K562 (cell line): ENCODE results near the gene SMAD4. TPM values are rescaled to one million over a fixed set of nuclear protein-coding genes. Genes with fewer than 3 reads are reported as not detected.

Experiments
- ATAC-seq: fragments of 200-7000 bp; cut with Tn5 transposase; 3 replicates; pipeline ENCODE4 v1.9.1; 2020; ENCODE audit warnings: moderate library complexity
- BruUV-seq: library from RNA; stranded (reverse); fragments of 400-500 nt; replicated peaks from 2 replicates; lab custom pipeline; 2021; lab: Mats Ljungman, UMichigan
- CTCF ChIA-PET: fragments of 300-600 bp; formaldehyde crosslinking; extraction: SDS; loops from one replicate; lab custom pipeline; 2021; ENCODE audit warnings: low intra/inter-chr PET ratio; lab: Yijun Ruan, JAX
- POLR2A ChIA-PET: fragments of 300-600, 350-650 bp; sonication (Branson Sonifier 250); formaldehyde crosslinking; extraction: SDS; loops from one replicate; lab custom pipeline; 2021; ENCODE audit warnings: antibody characterized with exemption, inconsistent platforms; lab: Yijun Ruan, JAX
- DNase-seq, 4 experiments: peaks; one replicate each; pipeline versions ENCODE4 v3.0.0 to v3.0.0-alpha.2; 2011 to 2018; ENCODE audit warnings: low spot score in 3 of 4, mixed read lengths in 3 of 4; ENCODE audit errors: extremely low read depth in 1 of 4
- FAIRE-seq: peaks from 2 replicates; lab custom pipeline; 2011; peaks lifted over from hg19 to GRCh38; lab: Jason Lieb, UNC
- H2AFZ ChIP-seq: 2 replicates; pipeline ENCODE4 v1.6.0; 2011; ENCODE audit warnings: low read depth, low read length, control low read depth, inconsistent platforms
- H3K27ac ChIP-seq: fragments of 200-600 bp; 3 replicates; pipeline ENCODE4 v1.8.0; 2011; ENCODE audit warnings: low read depth, mild to moderate bottlenecking, control low read depth, inconsistent platforms, low read length, moderate library complexity, mixed read lengths; ENCODE audit errors: extremely low read depth
- H3K27me3 ChIP-seq, 2 experiments: fragments of 300-600 bp in 1 of 2; 2 replicates in 1 of 2; 3 replicates in 1 of 2; pipeline versions ENCODE4 v1.6.0 to v1.8.0; 2011; ENCODE audit warnings: inconsistent platforms in 2 of 2, low read length in 2 of 2, mild to moderate bottlenecking in 1 of 2, mixed read lengths in 1 of 2, moderate library complexity in 1 of 2; ENCODE audit not compliant: control insufficient read depth in 2 of 2, insufficient read depth in 2 of 2
- H3K36me3 ChIP-seq: fragments of 300-600 bp; 3 replicates; pipeline ENCODE4 v1.8.0; 2011; ENCODE audit warnings: mild to moderate bottlenecking, low read length, inconsistent platforms; ENCODE audit not compliant: control insufficient read depth, insufficient read depth
- H3K4me1 ChIP-seq, 2 experiments: fragments of 200-600 bp in 1 of 2; replicated peaks in 1 of 2; 2 replicates in 1 of 2; 3 replicates in 1 of 2; pipeline versions ENCODE4 v1.5.1 to v1.8.0; 2011; ENCODE audit warnings: inconsistent platforms in 2 of 2, low read length in 2 of 2, mild to moderate bottlenecking in 1 of 2, mixed read lengths in 1 of 2, moderate library complexity in 1 of 2; ENCODE audit not compliant: control insufficient read depth in 2 of 2, insufficient read depth in 2 of 2
- H3K4me2 ChIP-seq: 2 replicates; pipeline ENCODE4 v1.6.1; 2011; ENCODE audit warnings: low read length, control low read depth, inconsistent platforms, mixed read lengths; ENCODE audit not compliant: insufficient read depth
- H3K4me3 ChIP-seq: fragments of 200-600 bp; sonication (generic), shearing (Covaris generic); 2 replicates; pipeline ENCODE4 v1.5.1; 2016; ENCODE audit warnings: control low read depth, inconsistent platforms
- H3K79me2 ChIP-seq: fragments of 200-600 bp; 3 replicates; pipeline ENCODE4 v1.8.0; 2011; ENCODE audit warnings: low read length, inconsistent platforms; ENCODE audit not compliant: control insufficient read depth, insufficient read depth
- H3K9ac ChIP-seq, 2 experiments: 2 replicates each; pipeline versions ENCODE4 v1.6.0 to v1.6.1; 2011; ENCODE audit warnings: low read depth in 2 of 2, low read length in 2 of 2, control low read depth in 1 of 2, inconsistent platforms in 1 of 2, mild to moderate bottlenecking in 1 of 2, mixed read lengths in 1 of 2; ENCODE audit not compliant: insufficient read depth in 1 of 2
- H3K9me1 ChIP-seq: one replicate; pipeline ENCODE4 v1.6.0; 2011; ENCODE audit warnings: inconsistent platforms, mild to moderate bottlenecking, low read length, moderate library complexity; ENCODE audit not compliant: control insufficient read depth, insufficient read depth
- H3K9me3 ChIP-seq: replicated peaks from 2 replicates; pipeline ENCODE4 v1.5.1; 2011; ENCODE audit warnings: low read depth, low read length, inconsistent platforms; ENCODE audit not compliant: control insufficient read depth, insufficient read depth
- H4K20me1 ChIP-seq: replicated peaks from 2 replicates; pipeline ENCODE4 v1.6.1; 2011; ENCODE audit warnings: low read length, inconsistent platforms, mixed read lengths; ENCODE audit not compliant: control insufficient read depth, insufficient read depth
- CGGBP1 ChIP-seq: fragments of 250-450 bp; sonication (Bioruptor Pico); IDR thresholded peaks from 2 replicates; pipeline ENCODE4 v1.9.0; 2021; ENCODE audit warnings: mild to moderate bottlenecking
- MAFK ChIP-seq: IDR thresholded peaks from 2 replicates; pipeline ENCODE4 v1.6.1; 2011; ENCODE audit warnings: low read length, improper control_type of control experiment
- NCOA6 ChIP-seq: fragments of 450-650 bp; IDR thresholded peaks from 2 replicates; pipeline ENCODE4 v1.6.1; 2017; ENCODE audit warnings: mild to moderate bottlenecking
- PHF20 ChIP-seq: fragments of 450-650 bp; IDR thresholded peaks from 2 replicates; pipeline ENCODE4 v1.6.1; 2018; ENCODE audit not compliant: partially characterized antibody
- RBM22 ChIP-seq: fragments of 200-400 bp; formaldehyde crosslinking; IDR thresholded peaks from 2 replicates; pipeline ENCODE4 v1.6.1; 2018; ENCODE audit warnings: low read length, low read depth; ENCODE audit not compliant: poor library complexity, severe bottlenecking
- ZBTB5 ChIP-seq: fragments of 450-650 bp; IDR thresholded peaks from 2 replicates; pipeline ENCODE4 v1.6.1; 2017; ENCODE audit warnings: antibody characterized with exemption
- ZNF431 ChIP-seq: sonication (generic); formaldehyde crosslinking; IDR thresholded peaks from 2 replicates; pipeline ENCODE4 v1.8.0; 2022; ENCODE audit warnings: mild to moderate bottlenecking, missing genetic modification reagents
- ZNF444 ChIP-seq: fragments of 250-450 bp; sonication (Bioruptor Pico); IDR thresholded peaks from 2 replicates; pipeline ENCODE4 v1.4.0; 2020; ENCODE audit warnings: mild to moderate bottlenecking, moderate library complexity
- WGBS: fragments of 100-300 bp; shearing (Covaris generic); methylation state at CpG from one replicate; pipeline ENCODE4 v1.1.6; 2016; ENCODE audit warnings: low coverage, mixed read lengths; ENCODE audit not compliant: insufficient coverage; ENCODE audit errors: missing lambda C conversion rate; 5-methylcytosine and 5-hydroxymethylcytosine counted together
- in situ Hi-C: fragments of 300-500 bp; cut with MboI; formaldehyde crosslinking; loops from 4 replicates; pipeline ENCODE4 v1.15.0; 2018; ENCODE audit warnings: inconsistent platforms, mixed read lengths
- intact Hi-C: fragments of 100-400 bp; cut with micrococcal nuclease; formaldehyde crosslinking; loops from 2 replicates; pipeline ENCODE4 v1.14.2; 2022
- polyA plus RNA-seq, 8 experiments: library from polyadenylated mRNA; depleted of rRNA in 4 of 8; stranded (reverse) in 5 of 8; unstranded in 3 of 8; fragments of >200 nt; fragmentation: Nextera tagmentation in 2 of 8; fragmentation: Illumina TruSeq in 1 of 8; extraction: Ambion mirVana in 2 of 8; extraction: Trizol in 1 of 8; gene quantifications; 2 replicates each; pipeline versions ENCODE4 v1.2.1 to v1.2.3, GENCODE V29; 2011 to 2014; ENCODE audit warnings: inconsistent platforms in 1 of 8, missing spikeins in 1 of 8
- total RNA-seq, 7 experiments: library from RNA; depleted of rRNA in 6 of 7; stranded (reverse); fragments of >200 nt in 6 of 7; fragmentation: Illumina TruSeq in 2 of 7; extraction: Trizol in 2 of 7; gene quantifications; 2 replicates each; pipeline versions ENCODE4 v1.2.1 to v1.2.3, GENCODE V29; 2011 to 2021; ENCODE audit warnings: low replicate concordance in 1 of 7

Gene SMAD4
- total and polyA plus RNA-seq, 9 of the 15 experiments (the other 6 are each of a cell fraction or from before 2014, with no cell fraction given), result 5.7 to 55.0 (median 39.4) TPM

GRCh38 chr18:51048190-51048589 is 18.2 kb downstream of the SMAD4 start:
- Histone ChIP-seq H3K9me1 (no peaks in the 10 kb centered on the region), H3K27ac (no peak overlapping the region), H3K79me2 (peaks cover 40% of the 10 kb centered on the region), H4K20me1 (peaks cover 10% of the 10 kb centered on the region; the same call in 1 of the 2 replicates), H2AFZ (no peak overlapping the region), H3K4me1 (peaks cover 3 to 8% of the 10 kb centered on the region in 2 experiments; a peak in 3 of 5 replicates), H3K9ac (no peak overlapping the region), H3K4me3 (no peak overlapping the region), H3K9me3 (no peaks in the 10 kb centered on the region), H3K36me3 (peaks cover 43% of the 10 kb centered on the region), H3K27me3 (no peaks in the 10 kb centered on the region), H3K4me2 (no peak overlapping the region)
- ATAC-seq (no peak), FAIRE-seq (no peak), DNase-seq (no peak)
- no TSS peak for BruUV-seq
- in situ Hi-C loops, result no loop called here
- CTCF ChIA-PET, result no interaction called here
- WGBS, result 100% methylated on average over 1 of the region's 1 CpG
- POLR2A ChIA-PET, result no interaction called here
- intact Hi-C loops, result no loop called here
- TF ChIP-seq ZNF444 (no peak), ZNF431 (CRISPR knock-in tag) (no peak), CGGBP1 (no peak), MAFK (no peak), ZBTB5 (no peak), PHF20 (no peak), RBM22 (no peak), NCOA6 (no peak)
